Activated CD4-positive, alpha-beta T cell treated with anti-CD3 and anti-CD28 coated beads, Interleukin-2, amount 50 U/mL, for 48 hours (primary cell): ENCODE measurements around the gene PCNX2.

Experiments used
- DNase-seq, 2 experiments: peaks; one replicate each; pipeline ENCODE4 v3.0.0-alpha.2; 2020

The PCNX2 gene

DNA sequence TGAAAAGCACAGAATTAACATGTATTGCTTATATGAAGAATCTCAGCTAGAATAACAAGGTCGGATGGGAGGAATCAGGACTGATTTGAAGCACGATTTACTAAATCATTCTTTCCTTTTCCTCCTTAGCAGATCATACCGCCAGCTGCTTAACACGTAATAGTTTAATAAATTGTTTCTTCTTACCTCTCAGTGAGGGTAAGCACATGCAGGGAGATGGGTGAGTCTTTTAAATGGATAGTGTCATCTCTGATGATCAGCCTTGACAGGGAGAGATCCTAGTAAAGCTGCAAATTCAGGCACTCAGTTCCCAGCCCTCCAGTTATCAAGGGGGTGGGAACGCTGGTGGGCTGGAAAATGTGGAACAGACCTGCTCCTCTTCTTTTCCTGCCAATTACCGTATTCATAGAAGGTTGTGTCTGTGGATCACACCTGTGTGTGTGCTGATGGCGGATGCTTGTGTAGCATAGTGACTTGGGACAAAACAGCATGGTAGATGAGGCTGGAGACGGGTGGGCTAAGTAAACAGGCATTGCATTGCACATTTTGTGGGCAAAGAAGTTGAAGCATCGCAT, 314.5 kb downstream of the PCNX2 start:
- DNase-seq: no peak

DNA sequence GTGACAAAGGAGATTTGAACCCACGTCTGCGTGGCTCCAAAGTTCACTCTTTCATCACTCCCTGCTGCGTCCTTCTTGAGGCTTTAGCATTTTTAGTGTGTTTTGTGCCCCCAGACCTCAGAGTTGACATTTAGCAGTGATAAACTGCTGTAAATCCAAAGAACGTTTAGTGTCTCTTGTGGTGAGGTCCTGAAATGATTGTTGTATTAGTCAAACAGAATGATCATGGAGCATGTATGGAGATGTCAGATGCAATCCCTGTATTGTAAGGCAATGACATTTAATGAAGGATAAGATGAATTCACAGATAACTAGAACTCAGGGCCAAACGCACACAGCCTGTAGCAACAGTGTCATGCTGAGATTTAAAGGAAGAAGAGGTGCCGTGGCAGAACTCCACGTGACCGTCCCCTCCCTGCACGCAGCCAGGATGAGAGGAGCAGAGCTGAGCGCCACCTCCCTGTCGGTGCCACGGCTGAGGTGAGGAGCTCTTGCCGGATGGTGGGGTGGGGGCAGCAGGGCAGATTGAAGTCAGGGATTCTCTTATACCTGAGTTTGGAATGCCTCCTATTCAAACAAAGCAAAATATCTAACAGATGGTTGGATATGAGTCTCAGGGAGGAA, 315.1 kb downstream of the PCNX2 start:
- DNase-seq: no peak

DNA sequence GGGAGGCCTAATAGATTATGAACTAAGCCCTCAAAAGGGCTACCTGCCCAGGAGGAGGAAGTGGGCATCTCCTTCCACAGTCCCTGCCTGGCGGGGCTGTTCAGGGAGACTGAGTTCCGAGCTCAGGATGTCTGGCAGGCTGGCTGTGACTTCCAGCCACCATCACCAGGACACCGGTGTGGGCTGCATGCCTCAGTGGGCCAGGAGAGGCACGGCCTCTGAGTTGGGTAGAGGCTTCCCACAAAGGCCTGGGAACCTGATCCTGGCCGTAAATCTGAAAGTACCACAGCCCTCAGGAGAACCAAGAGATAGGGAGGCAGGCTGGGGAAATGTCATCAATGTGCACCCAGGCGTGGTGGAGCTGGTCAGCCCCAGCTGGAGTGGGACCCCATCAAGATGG, 316.0 kb downstream of the PCNX2 start:
- no peak for DNase-seq

DNA sequence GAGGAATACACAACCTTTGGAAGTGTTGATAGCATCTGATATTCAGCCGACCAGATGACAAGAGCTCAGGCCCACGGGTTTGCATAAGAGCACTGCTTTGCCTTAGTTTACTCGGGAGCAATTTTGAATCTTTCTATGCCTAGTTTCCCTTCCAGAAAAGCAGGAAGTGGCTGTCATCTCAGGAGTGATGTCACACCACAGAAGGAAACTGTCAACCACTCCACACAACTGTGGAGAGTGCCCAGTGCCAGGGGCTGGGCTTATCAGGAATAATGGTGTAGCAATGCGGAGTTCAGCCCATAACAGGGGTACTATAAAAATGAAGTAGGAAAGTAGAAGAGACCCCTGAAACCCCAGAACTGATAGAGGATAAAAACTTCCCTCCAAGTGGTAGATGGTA, 316.7 kb downstream of the PCNX2 start:
- DNase-seq: no peak

DNA sequence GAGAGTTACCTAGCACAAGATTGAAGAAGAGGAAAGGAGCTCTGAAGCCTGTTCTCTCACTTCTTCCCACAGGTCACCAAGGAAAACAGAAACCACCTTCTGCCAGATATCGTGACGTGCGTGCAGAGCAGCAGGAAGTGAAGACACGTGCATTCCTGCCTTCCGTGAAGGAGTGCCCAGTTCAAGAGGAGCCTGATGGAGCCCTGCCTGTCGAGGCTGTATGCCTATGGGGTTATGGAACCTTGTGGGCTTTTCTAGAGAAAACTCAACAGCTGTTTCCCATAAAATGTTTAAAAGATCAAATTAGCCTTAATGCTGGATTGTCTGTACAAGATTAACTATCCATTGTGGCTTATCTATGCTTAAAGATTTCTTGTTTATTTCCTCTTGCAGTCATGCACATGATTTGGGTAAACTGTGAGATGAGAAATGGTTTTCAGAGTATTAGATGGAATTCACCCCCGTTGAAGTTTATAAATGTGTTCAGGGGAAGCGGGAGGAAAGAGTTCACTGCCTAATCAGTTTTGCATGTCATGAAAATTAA, 317.4 kb downstream of the PCNX2 start:
- peak; percentile 13 to 38 for DNase-seq

DNA sequence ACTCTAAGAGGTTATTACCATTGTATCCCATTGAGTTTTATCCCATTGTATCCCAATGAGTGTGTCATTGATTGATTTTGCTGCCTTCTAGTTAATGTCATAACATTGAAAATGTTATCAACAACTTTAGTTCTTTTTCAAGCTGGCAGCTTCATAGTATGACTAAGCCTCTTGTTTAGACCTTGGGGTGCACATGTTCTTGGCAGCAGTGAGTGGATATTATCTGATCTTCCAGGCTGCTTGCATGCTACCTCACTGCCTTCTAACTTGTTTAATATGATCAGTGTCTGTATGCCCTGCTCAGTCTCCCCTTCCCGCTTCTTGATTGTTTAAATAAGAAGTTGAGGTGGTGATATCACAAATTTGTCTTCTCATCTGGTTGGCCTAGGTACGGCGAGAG, 320.6 kb downstream of the PCNX2 start:
- no peak for DNase-seq

DNA sequence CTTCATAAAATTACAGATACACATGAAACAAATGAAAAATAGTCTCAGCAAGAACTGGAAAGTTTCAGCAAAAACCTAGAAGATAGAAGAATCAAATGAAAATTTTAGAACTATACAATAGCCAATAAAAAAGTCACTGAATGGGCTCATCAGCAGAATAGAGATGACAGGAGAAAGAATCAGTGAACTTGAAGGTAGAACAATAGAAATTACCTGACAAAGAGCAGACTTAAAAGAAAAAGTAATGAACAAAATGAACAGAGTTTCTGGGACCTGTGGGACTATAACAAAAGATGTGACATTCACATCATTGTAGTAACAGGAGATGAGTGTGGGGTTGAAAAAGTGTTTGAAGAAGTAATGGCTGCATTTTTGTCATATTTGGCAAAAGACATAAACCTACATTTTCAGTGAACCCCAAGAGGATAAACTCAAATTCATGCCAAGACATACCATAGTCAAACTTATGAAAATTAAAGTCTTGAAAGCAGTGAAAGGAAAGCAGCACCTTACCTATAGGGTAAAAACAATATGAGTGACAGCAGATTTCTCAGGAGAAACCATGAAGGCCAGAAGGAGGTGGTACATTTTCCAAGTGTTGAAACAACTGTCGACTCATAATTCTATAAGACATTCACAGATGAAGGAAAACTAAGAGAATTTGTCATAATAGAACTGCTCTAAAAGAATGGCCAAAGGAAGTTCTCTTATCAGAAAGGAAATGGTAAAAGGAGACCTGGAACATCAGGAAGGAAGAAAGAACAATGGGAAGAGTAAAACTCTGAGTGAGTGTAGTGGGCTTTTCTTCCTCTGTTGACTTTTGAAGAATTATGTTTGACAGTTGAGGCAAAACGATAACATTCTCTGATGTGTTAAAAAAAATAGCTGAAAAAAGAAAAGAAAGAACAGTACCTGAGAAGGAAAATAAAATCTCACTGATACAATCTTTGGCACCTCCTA, 321.6 kb downstream of the PCNX2 start:
- DNase-seq: no peak

DNA sequence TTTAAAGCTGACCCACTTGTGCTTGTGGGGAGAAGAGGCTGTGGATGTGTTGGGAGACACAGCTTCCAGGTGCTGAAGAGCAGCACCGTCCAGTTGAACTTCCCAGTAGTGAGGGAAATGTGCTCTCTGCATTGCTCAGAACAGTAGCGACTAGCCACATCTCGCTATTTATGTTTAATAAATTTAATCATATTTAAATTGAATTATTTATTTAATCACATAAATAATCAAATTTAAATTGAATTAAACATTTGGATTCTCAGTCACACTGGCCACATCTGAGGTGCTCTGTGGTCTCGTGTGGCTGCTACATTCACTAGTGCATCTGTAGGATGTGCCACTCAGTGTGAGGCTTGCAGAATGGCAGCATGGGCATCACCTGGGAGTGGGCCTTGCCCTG, 325.0 kb downstream of the PCNX2 start:
- no peak for DNase-seq

DNA sequence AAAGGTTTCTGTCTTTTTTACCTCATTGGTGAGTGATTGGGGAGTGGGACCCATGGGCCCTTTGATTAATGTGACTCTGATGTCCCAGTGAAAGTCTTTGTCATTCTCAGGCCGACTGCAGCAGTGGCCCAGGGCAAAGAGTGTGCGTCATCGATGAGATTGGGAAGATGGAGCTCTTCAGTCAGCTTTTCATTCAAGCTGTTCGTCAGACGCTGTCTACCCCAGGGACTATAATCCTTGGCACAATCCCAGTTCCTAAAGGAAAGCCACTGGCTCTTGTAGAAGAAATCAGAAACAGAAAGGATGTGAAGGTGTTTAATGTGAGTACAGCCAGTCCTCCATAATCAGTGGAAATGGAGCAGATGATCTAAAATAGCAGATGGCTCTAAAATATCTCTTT, 325.7 kb downstream of the PCNX2 start:
- no peak for DNase-seq

DNA sequence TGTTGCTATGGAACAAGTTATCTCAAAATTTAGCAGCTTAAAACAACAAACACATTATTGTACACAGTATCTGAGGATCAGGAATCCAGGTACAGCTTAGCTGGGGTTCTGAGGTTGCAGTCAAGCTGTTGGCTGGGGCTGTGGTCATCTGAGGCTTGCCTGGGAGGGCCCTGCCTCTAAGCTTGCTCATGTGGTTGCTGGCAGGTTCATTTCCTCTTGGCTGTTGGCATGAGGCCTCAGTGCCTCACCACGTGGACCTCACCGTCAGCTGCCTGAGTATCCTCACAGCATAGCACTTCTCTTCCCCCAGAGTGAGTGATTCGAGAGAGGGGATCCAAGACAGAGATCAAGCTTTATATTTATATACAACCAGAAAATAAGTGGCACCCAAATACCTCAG, 326.6 kb downstream of the PCNX2 start:
- DNase-seq: no peak

DNA sequence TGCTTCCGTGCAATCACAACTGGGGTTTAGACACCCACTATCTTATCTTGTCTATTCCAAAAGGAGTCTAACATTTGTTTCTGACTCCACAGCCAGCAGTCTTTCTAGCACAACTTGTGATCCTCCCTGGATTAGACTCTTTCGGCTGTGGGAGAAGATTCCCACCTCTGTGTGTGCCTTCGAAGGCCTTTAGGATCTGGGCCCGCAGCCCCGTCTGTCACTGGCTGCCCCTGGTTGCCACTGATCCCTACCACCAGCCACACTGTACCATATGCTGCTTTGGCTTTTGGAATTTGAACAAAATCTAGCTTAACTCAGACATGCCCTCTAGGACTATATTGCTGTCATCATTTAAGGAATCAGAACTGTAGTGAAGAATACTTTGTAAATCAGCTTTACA, 327.1 kb downstream of the PCNX2 start:
- DNase-seq: no peak

DNA sequence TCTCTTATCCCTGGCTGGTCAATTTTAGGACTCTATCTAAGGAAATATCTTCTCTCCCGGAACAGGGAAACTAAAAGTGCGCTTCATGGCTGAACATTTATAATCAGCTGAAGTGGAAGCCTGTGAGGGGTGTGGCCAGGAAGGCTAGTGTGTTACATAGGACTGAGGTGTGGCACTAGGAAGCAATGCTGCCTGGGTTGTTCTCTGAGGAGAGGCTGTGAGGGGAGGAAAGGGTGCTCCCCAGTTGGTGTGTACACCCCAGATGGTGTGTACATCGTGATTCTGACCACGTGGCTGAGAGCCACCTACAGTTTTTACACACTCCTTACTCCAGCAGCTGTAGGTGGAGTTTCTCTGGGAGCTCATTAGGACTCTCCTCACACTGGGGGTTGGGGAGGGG, 328.9 kb downstream of the PCNX2 start:
- no peak for DNase-seq

DNA sequence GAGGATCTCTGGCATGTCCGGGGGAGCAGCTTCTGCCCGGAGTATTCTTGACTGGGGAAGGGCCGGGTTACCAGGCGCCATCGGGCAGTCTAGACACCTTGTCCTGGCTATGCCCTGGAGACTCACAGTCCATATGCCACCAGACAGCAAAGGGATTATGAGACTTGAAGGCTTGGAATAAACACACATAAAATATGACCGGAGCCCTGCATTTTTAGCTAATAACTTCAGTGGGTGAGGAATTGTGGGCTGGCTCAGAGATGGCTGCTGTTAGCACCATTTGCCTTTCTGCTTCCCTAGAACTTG, 329.7 kb downstream of the PCNX2 start:
- DNase-seq: no peak

DNA sequence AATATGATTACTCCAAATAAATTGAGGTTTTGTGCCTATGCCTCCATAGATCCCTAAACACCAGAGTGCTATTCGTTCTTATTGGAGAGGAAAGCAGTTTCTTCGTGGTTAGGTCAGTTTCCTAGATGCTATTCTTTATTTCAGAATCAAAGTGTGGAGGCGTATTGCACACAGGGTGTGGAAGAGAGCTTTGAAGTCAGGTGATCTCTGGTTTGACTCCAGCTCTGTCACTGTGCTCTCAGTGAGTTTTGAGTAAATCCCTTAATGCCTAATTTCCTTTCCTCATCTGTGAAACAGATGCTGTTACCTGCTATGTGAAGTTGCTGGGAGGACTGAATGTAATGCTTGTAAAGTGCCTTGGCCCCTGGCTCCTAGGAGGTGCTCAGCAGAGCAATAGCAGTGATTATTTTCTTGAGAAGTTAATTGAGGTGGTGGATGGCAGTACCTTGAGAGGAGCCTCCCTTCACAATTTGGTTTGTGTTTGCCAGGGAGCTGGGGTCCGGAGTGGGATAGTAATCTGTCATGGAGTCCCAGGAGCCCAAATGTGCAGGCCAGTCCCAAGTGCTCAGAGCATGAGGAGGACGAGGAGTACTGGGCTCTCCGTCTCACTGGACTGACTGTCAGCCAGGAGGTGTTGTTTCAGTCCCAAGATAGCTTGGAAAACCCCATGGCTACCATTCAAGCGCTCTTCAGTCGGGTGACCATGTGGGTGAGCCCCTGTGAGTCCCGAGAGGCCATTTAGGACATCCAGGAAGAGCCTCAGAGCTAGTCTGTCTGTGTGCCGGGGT, 330.2 kb downstream of the PCNX2 start:
- no peak for DNase-seq

DNA sequence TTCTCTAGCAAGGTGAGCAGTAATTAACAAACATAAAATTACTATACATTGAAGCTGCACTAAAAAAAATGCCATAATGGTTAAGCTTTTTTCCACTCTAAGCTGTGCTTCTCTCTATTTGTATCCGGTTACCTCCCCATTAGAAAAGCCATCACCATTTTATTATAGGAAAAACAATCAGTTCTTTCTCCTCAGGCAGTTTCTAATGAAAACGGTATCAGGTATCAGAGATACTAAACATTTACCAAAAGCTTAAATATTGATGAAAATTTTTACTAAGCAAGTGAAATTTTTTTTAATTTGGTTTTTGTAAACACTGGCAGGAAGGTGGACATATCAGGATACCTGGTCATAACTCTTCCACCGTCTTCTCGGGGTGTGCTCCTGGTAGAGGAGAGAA, 330.9 kb downstream of the PCNX2 start:
- no peak for DNase-seq

DNA sequence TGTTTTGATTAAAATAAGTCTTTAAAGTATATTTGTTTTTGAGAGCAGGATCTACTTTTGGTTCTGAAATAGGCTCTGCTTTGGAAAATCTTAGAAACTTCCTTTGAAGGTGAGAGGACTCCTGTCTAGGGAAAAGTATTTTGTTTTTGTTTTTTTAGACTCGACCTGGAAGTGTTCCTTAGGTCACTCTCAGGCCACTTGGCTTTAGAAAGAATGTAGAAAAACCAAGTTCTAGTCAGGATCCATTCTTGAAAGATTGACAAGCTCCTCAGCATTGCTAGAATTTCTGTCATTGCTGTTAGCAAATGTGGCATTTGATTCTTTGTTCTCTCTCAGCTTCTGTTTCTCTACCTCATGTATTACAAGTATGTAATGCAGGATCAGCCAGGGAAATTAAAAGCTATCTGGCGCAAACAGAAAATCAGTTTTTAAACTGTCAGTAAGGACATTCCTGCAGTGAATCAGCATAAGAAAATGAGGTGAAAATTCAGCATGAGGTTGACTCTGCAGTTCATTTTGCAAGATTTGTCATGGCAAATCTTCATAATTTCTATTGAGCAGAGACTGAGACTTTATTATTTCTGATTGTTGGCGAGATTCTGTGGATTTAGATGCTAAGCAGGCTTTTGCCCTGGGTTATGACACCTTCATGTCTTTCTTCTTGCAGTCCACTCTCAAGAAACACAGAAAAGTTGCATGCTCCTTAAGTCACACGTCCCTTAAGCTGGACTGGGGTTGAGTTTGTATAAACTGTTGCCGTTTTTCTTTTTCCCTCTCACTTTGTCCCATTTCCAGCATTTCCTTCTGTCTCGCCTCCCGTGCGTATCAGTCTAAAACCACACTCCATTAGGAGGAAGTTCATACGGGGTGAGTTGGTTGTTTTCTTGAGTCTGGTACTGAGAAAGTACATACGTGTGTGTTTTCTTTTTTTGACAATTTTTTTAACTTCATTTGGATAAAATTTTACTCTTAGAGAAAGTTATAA, 332.5 kb downstream of the PCNX2 start:
- no peak for DNase-seq

DNA sequence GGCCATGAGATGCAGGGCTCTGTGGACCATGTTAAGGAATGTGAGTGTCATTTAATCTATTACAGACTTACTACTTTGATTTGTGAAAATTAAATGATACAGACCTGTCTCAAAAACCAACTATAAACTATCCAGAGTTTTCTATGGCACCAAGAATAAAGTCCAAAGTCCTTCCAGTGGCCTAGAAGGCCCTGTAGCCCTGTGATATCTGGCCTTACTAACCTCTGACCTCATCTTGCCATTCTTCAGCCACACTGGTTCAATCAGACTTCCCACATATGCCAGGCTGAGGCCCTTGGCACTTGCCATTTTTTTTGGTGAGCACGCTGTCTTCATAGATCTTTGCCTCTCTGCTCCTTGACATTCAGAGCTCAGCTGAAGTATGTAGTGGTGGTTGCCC, 337.5 kb downstream of the PCNX2 start:
- DNase-seq: no peak

DNA sequence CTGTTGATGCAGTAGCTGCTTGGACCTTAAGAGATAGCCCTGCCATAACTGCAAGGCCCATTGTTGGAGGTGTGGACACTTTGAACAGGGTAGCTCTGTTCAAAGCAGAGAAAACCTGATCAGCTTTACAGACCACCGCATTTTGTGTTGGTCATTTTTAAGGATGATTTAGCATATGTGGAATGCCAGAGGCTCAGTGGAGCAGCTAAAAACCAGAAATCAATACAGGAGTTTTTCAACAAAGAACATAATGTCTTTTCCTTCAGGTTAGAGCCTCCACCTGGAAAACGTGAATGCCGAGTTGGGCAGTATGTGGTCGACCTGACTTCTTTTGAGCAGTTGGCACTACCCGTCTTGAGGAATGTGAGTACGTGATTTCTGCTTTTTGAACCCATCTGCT, 339.4 kb downstream of the PCNX2 start:
- DNase-seq: no peak

DNA sequence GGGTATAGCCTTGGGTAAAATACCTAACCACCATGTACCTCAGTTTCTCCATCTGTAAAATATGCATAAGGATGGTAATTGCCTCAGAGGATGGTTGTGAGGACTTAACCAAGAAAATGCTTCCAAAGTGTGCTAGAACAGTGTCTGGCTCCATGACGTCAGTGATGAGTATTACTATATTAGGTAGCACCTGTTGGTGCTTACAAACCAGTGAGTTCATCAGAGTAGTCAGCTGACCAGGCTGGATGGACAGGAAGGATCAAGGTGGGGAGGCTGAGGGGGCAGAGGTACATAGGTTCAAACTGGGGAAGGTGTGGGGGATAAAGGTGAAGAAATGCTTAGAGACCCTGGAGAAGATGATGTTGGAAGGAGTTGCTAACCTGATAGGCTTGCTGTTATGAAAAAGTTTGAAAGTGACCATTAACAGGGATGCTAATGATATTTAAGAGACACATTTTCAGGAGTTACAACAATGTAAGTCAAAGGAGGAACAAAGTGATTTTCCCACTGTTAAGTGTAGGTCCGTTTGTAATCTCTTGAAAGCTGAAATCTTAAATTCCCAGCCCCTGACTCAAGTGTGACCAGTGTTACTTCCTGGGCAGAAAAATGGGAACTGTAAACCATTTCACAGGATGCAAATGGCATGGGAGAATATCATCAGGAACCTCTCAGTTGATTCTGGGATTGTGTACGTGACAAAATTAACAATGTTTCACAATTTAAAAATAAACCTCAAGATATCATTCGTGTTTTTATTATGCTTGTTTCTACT, 340.7 kb downstream of the PCNX2 start:
- DNase-seq: no peak

DNA sequence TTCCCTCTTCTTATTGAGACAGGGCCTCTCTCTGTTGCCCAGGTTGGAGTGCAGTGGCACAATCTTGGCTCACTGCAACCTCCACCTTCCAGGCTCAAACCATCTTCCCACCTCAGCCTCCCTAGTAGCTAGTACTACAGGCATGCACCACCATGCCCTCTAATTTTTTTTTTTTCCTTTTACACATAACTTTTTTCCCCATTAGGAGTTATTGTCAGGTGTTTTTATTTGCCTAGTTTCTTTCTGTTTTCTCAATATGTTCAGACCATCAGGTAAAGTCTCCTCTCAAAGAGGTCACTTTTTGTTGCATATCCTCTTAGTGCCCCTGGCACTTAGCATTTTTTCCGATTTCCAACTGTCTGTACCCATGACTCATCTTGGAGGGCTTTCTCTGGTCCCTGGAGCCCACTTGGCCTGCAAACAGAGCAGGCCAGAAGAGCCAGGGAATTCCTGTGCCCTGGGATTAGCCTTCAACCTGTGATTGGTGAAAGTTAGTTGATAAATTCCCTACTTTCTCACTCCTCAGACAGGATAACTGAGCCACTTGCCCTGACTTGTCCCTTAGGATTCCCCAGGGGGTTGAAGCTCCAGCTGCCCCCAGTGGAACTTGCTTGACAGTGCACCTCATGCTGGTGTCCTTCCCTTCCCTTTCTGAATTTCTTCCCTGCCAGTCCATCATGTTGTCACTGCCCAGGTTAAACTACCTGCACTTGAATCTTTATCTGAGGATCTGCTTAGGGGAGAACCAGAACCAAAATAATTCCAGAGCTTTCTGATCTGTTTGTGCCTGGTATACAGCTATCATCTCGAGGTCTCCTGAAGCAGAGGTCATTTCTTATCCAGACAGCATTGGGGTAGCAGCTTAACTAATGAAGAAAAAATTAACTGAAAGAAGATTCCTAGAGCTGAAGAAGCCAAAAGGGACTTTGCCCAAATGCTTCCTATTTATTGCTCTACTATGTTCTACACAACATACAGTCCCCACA, 342.7 kb downstream of the PCNX2 start:
- peak; percentile 19 to 45 for DNase-seq
